ENCODE measurements around the gene SLC17A9. TPM values are rescaled to one million over a fixed set of nuclear protein-coding genes. Genes with fewer than 3 reads are reported as not detected.

The SLC17A9 gene
- total RNA-seq, 1 experiment from 2014 or later, result 37.6 TPM

GRCh38 chr20:62972845-62973745 lies 20.6 kb downstream of the SLC17A9 start:
- H3K27ac ChIP-seq (ENCODE audit: low read depth, low read length), result no peak overlapping the region; the same call in 1 of the 2 replicates
- H3K9me3 ChIP-seq (ENCODE audit: control insufficient read depth in 1 of 2, insufficient read depth in 1 of 2, low read depth in 1 of 2, low read length in 2 of 2), result no peaks in the 10 kb centered on the region
- peak overlapping the region; percentile 35 to 47 for H3K4me3 ChIP-seq (replicated peaks in 1 of 2; ENCODE audit: low read depth in 1 of 2, low read length in 2 of 2)
- H3K9me2 ChIP-seq (ENCODE audit: insufficient read depth), result no peaks in the 10 kb centered on the region
- POLR2A ChIA-PET, result interaction anchor here (0.9 to 1.4 kb wide), 3 partner anchors 14 to 301 kb away, joined by 3 to 5 read pairs (median 3); no protein-coding TSS in a partner anchor
- TF ChIP-seq EZH2phosphoT487 (IDR thresholded peaks at IDR 0.05; ENCODE audit: borderline replicate concordance) (no peak), FOSL1 (IDR thresholded peaks at IDR 0.05; ENCODE audit: low read depth) (no peak), REST (IDR thresholded peaks at IDR 0.05; ENCODE audit: low read depth) (no peak), ELF1 (IDR thresholded peaks at IDR 0.05; ENCODE audit: borderline replicate concordance, low read depth) (no peak), ZBTB33 (IDR thresholded peaks at IDR 0.05; ENCODE audit: extremely low read depth, insufficient replicate concordance, low read length) (no peak), ZNF274 (IDR thresholded peaks at IDR 0.05; ENCODE audit: low read depth, low read length) (no peak), POLR2AphosphoS5 (IDR thresholded peaks at IDR 0.05; ENCODE audit: low read depth, low read length) (no peak), JUND (IDR thresholded peaks at IDR 0.05) (no peak), CTCF (IDR thresholded peaks at IDR 0.05 in 2 of 3, conservative IDR thresholded peaks at IDR 0.05 in 1 of 3; ENCODE audit: borderline replicate concordance in 1 of 3, insufficient read depth in 1 of 3, low read depth in 2 of 3, low read length in 2 of 3) (no peak), ZFX (IDR thresholded peaks at IDR 0.05) (no peak), MAX (IDR thresholded peaks at IDR 0.05) (no peak), EZH2 (IDR thresholded peaks at IDR 0.05) (no peak), SRF (IDR thresholded peaks at IDR 0.05; ENCODE audit: low read depth) (no peak), CEBPB (IDR thresholded peaks at IDR 0.05; ENCODE audit: low read depth) (no peak), EGR1 (IDR thresholded peaks at IDR 0.05; ENCODE audit: low read depth) (no peak), RAD21 (IDR thresholded peaks at IDR 0.05; ENCODE audit: low read depth) (no peak)
- H3K9ac ChIP-seq (ENCODE audit: low read length), result peak overlapping the region; percentile 39; the same call in 1 of the 2 replicates
- no peak for DNase-seq (ENCODE audit: low read depth, low spot score)
- no TSS peak for BruUV-seq (replicated peaks)
- no peaks in the 10 kb centered on the region for H3K79me2 ChIP-seq (ENCODE audit: insufficient read depth, low read length)
- no peak for ATAC-seq
- H4K20me1 ChIP-seq (ENCODE audit: insufficient read depth), result no peaks in the 10 kb centered on the region
- H3K4me2 ChIP-seq (ENCODE audit: low read length), result peak overlapping the region; percentile 80
- no peaks in the 10 kb centered on the region for H3K36me3 ChIP-seq (ENCODE audit: control insufficient read depth in 1 of 2, insufficient read depth in 2 of 2, low read length in 2 of 2)
- RAD21 ChIA-PET (ENCODE audit: low non-redundant PET in 1 of 2, low total read pairs in 2 of 2, uncharacterized antibody in 2 of 2, unreplicated experiment in 2 of 2), result interaction anchor here (1.0 to 1.4 kb wide), 3 partner anchors 36 to 200 kb away, joined by 6 to 13 read pairs (median 10); no protein-coding TSS in a partner anchor
- H2AFZ ChIP-seq (ENCODE audit: low read depth, low read length, poor library complexity, severe bottlenecking), result no peak overlapping the region
- CTCF ChIA-PET, result interaction anchor here (0.6 to 1.8 kb wide), 13 partner anchors 7 to 242 kb away, joined by 3 to 27 read pairs (median 4); no protein-coding TSS in a partner anchor
- H3K27me3 ChIP-seq (ENCODE audit: insufficient read depth, low read length), result no peaks in the 10 kb centered on the region
- intact Hi-C loops (cut with micrococcal nuclease), result loop anchor here (1.0 kb wide), 1 partner anchor 36 kb away; no protein-coding TSS in a partner anchor
- peaks cover 9 to 18% of the 10 kb centered on the region in 2 experiments; a peak in 3 of 4 replicates for H3K4me1 ChIP-seq (ENCODE audit: control insufficient read depth in 1 of 2, insufficient read depth in 2 of 2, low read length in 2 of 2)
